NCI-H1048 (cell line): ENCODE results near the gene TMPRSS4.

Experiments
- DNase-seq: peaks from one replicate; lab custom pipeline; 2025; lab: John Stamatoyannopoulos, UW

The TMPRSS4 gene

GRCh38 chr11:118076754-118077281, at the start of gene TMPRSS4:
Gene TMPRSS4 (plus strand): TSS chr11:118077078. CDS start chr11:118077303, 225 bp downstream.
- DNase-seq, result no peak

GRCh38 chr11:118027694-118028093, 49.2 kb upstream of the TMPRSS4 start:
- no peak for DNase-seq

GRCh38 chr11:118028626-118029025, 48.3 kb upstream of the TMPRSS4 start:
- no peak for DNase-seq

- no peak for DNase-seq
Observed at GRCh38 chr11:118033443-118033842, 43.4 kb upstream of the TMPRSS4 start.

- no peak for DNase-seq
Observed at GRCh38 chr11:118042141-118042540, 34.7 kb upstream of the TMPRSS4 start.

GRCh38 chr11:118042796-118043195, 34.1 kb upstream of the TMPRSS4 start:
- no peak for DNase-seq

- DNase-seq, result no peak
Observed at GRCh38 chr11:118045191-118045590, 31.7 kb upstream of the TMPRSS4 start.

GRCh38 chr11:118046051-118046963, 30.6 kb upstream of the TMPRSS4 start:
- no peak for DNase-seq

GRCh38 chr11:118046964-118047700, 29.7 kb upstream of the TMPRSS4 start:
- no peak for DNase-seq

- DNase-seq, result no peak
Observed at GRCh38 chr11:118047749-118048148, 29.1 kb upstream of the TMPRSS4 start.

- DNase-seq, result no peak
Observed at GRCh38 chr11:118048472-118049370, 28.2 kb upstream of the TMPRSS4 start.

- no peak for DNase-seq
Observed at GRCh38 chr11:118049771-118050170, 27.1 kb upstream of the TMPRSS4 start.

GRCh38 chr11:118050208-118050891, 26.5 kb upstream of the TMPRSS4 start:
- DNase-seq, result no peak

GRCh38 chr11:118051136-118051610, 25.7 kb upstream of the TMPRSS4 start:
- DNase-seq, result no peak

- no peak for DNase-seq
Observed at GRCh38 chr11:118051611-118052461, 25.0 kb upstream of the TMPRSS4 start.

GRCh38 chr11:118052581-118053206, 24.2 kb upstream of the TMPRSS4 start:
- no peak for DNase-seq

- no peak for DNase-seq
Observed at GRCh38 chr11:118054712-118055640, 21.9 kb upstream of the TMPRSS4 start.

GRCh38 chr11:118055966-118056365, 20.9 kb upstream of the TMPRSS4 start:
- DNase-seq, result no peak
